Right cardiac atrium (tissue), 5 donors: ENCODE data around the gene CNTLN. TPM values are rescaled to one million over a fixed set of nuclear protein-coding genes. Genes with fewer than 3 reads are reported as not detected.
"Not testable (repeated sequence)": the region's sequence is repeated elsewhere in the genome, so short reads cannot be mapped to it uniquely, and the experiment has no call there.

Experiments used
- ATAC-seq, 2 donors: fragments of 200-7000 bp; cut with Tn5 transposase; one replicate each; pipeline versions ENCODE4 v1.8.0 to v1.9.1; 2020; ENCODE audit warnings: moderate library complexity in 2 of 2, mild to moderate bottlenecking in 1 of 2
- DNase-seq, 3 donors: peaks; one replicate each; pipeline ENCODE4 v3.0.0-alpha.2; 2020
- H3K27ac ChIP-seq: one replicate; pipeline ENCODE4 v1.5.1; 2013; ENCODE audit warnings: mild to moderate bottlenecking, low read length, control low read depth, moderate library complexity
- H3K27me3 ChIP-seq: one replicate; pipeline ENCODE4 v1.6.1; 2013; ENCODE audit not compliant: control insufficient read depth, insufficient read depth
- H3K4me1 ChIP-seq: one replicate; pipeline ENCODE4 v1.6.1; 2013; ENCODE audit warnings: low read length; ENCODE audit not compliant: control insufficient read depth, insufficient read depth
- H3K4me3 ChIP-seq: one replicate; pipeline ENCODE4 v1.5.1; 2013; ENCODE audit warnings: low read length, control low read depth
- H3K9me3 ChIP-seq: one replicate; pipeline ENCODE4 v1.6.1; 2013; ENCODE audit warnings: low read length; ENCODE audit not compliant: control insufficient read depth
- WGBS: extraction: QIAGEN DNeasy Blood & Tissue Kit; methylation state at CpG from one replicate; pipeline ENCODE4 v1.1.7; 2013; 5-methylcytosine and 5-hydroxymethylcytosine counted together
- intact Hi-C, 4 donors: fragments of 100-400 bp; cut with DNase I; formaldehyde crosslinking; loops; one replicate each; pipeline versions ENCODE4 v1.11.0 to v1.14.0; 2022 to 2023
- polyA plus RNA-seq: library from polyadenylated mRNA; stranded (reverse); fragments of 200-250 nt; gene quantifications from one replicate; pipeline ENCODE4 v1.2.3, GENCODE V29; 2013
- total RNA-seq, 4 donors: library from RNA; stranded (reverse); fragmentation: NEBNext Ultra II Directional; extraction: Animal tissue kit (Norgen Biotek cat#: 25700); gene quantifications; one replicate each; pipeline ENCODE4 v1.2.1, GENCODE V29; 2021
- donor health status: healthy with polysubstance abuse.
- donor health status: DM: no; HTN: yes; CAD: no.
- donor health status: DM: no; HTN: no; CAD: no.
- donor health status: DM: no; HTN: yes; CAD: no; lungs with severe emphysema.
- donor health status: DM: yes; HTN: yes; CAD: no.

Gene CNTLN
- total and polyA plus RNA-seq, 5 donors: 2.0 to 6.9 (median 5.3) TPM

DNA sequence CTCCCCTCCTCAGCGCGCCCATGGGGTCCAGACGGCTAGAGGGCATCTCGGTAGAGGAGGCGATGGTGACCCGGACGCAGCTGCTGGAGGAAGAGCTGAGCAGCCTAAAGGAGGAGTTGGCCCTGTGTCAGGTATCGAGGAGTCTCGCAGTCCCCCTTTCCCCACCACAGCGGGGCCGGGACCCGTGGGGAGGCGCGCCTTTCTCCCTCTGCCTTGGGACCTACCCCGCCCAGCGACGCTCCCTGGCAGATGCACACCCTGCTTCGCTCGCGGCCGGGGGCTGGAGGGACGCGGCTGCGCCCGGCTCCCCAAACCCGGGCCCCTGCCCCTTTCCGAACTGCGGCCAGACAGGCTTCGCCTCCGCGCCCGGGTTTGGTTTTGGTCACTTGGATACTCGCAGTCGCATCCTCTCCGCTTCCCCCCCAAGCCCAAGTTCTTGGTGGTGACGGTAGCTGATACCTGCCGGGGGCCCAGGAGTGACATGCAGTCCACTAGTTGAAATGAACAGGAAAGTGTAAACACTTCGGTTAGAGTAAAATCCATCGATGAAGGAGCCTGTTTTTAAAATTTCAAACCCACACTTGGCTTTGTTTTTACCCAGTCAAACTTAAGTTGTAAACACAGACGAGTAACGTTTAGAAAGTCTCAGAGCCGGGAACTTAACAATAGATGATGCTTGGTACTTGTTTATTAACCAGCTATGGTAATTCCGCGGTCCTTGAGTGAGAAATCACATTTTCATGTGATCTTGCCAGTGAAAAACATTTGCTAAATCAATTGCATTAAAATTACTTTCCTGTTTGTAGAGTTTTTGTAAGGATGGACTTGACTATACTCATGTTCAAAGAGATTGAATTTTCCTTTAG lies 688 bp downstream of the CNTLN start:
- ATAC-seq (peak; percentile 75 to 82), DNase-seq (peak; percentile 50 to 78 (median 76))
- H3K4me3 ChIP-seq: peak overlapping the region; percentile 73
- intact Hi-C loops: no loop called here
- no peaks in the 10 kb centered on the region for H3K9me3 ChIP-seq
- WGBS: 1% methylated on average over 44 of the region's 44 CpGs
- no peaks in the 10 kb centered on the region for H3K4me1 ChIP-seq
- H3K27me3 ChIP-seq: no peaks in the 10 kb centered on the region
- H3K27ac ChIP-seq: peak overlapping the region; percentile 35

DNA sequence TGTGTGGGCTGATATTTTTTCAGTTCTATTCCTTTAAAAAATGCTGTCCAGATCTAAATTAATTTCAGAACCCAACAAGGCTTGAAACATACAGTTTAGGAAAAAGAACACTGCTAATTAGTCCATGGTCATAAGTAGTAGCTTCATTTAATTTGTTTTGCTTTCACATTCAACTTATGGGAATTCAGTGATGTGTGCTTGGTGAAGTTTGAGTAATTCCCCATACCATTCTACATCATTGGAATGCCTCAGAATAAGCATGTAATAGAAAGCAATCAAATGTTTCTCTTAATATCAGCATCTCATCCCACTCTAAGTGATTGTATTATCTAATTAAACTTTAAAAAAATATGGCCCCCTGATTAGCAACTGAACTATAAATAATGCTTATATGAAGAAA lies 2.7 kb downstream of the CNTLN start:
- intact Hi-C loops: no loop called here
- DNase-seq (no peak), ATAC-seq (no peak)
- H3K4me3 ChIP-seq: no peak overlapping the region
- no peaks in the 10 kb centered on the region for H3K27me3 ChIP-seq
- no peak overlapping the region for H3K27ac ChIP-seq
- no peaks in the 10 kb centered on the region for H3K9me3 ChIP-seq
- no peaks in the 10 kb centered on the region for H3K4me1 ChIP-seq

DNA sequence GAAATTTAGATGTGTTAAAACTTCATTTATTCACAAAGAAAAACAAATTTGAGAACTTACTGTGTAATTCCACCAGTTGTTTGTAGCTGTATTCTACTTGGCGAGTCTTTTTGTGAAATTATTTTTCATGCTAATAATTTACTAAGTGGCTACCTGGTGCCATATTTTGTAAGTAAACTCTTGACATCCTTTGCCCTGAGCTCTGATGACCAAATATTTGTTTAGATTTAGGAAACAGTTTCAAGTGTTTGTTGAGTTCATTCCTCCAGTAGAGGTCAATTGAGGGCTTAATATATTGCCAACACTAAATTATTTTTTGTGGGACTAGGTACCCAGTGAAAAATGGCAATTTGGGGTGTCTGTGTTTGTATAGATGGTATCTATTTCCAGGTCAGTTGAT lies 3.7 kb downstream of the CNTLN start:
- H3K27me3 ChIP-seq: no peaks in the 10 kb centered on the region
- DNase-seq: no peak
- intact Hi-C loops: no loop called here
- ATAC-seq: no peak
- H3K4me1 ChIP-seq: no peaks in the 10 kb centered on the region
- no peak overlapping the region for H3K4me3 ChIP-seq
- 97% methylated on average over 1 of the region's 1 CpG for WGBS
- H3K9me3 ChIP-seq: no peaks in the 10 kb centered on the region
- H3K27ac ChIP-seq: no peak overlapping the region

DNA sequence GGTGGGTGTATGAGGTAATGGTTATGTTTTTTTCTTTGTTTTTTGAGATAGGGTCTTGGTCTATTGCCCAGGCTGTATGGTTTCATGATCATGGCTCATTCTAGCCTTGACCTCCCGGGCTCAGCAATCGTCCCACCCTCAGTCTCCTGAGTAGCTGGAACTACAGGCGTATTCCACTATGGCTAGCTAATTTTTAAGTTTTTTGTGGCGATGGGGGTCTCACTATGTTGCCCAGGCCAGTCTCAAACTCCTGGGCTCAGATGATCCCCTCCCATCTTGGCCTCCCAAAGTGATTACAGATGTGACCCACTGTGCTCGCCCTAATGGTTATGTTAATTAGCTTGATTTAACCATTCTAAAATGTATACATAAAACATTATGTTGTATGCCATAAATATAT lies 5.6 kb downstream of the CNTLN start:
- Histone ChIP-seq H3K4me1 (no peaks in the 10 kb centered on the region), H3K27ac (no peak overlapping the region), H3K27me3 (no peaks in the 10 kb centered on the region), H3K4me3 (no peak overlapping the region), H3K9me3 (no peaks in the 10 kb centered on the region)
- 89% methylated on average over 5 of the region's 5 CpGs for WGBS
- ATAC-seq (no peak), DNase-seq (no peak)
- intact Hi-C loops: no loop called here

DNA sequence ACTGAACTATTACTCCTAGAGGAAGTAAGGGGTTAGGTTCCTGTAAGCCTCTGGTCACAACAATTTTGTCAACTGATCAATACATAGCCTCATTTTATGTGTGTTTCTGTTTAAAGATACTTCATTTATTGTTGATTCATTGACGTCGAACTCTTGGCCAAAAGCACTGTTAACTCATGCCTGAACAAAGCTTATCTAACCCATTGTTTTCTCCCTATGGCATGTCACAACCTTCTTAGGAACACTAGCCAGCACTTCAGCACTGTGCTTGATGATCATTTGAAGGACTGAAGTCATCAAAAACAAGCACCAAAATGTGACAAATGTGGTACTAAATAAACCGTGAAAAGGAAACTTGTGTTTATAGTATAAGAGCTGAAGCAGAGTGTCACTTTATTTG lies 13.5 kb downstream of the CNTLN start:
- H3K9me3 ChIP-seq: no peaks in the 10 kb centered on the region
- H3K4me1 ChIP-seq: no peaks in the 10 kb centered on the region
- no peaks in the 10 kb centered on the region for H3K27me3 ChIP-seq
- no peak for ATAC-seq
- intact Hi-C loops: no loop called here
- H3K4me3 ChIP-seq: no peak overlapping the region
- WGBS: 81% methylated on average over 3 of the region's 3 CpGs
- DNase-seq: no peak
- no peak overlapping the region for H3K27ac ChIP-seq

DNA sequence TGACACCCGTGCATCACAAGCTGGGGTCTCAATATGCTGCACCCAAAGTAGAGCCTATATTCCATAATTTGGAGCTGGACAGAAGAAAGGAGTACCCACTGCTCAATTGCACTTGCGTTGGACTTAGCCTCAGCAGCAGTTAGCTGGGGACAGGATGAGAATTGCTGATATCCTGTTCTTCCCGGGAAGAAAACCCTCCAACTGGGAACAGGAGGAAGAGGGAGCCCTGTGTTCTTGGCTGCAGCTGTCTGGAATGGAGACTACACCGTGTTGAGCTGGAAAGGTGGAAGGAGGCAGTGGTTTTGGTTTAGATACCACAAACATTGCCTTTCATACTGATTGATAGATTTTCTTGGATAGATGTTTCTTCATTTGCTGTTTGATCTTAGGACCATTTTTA lies 24.6 kb downstream of the CNTLN start:
- DNase-seq (no peak), ATAC-seq (no peak)
- intact Hi-C loops: no loop called here
- WGBS: 71% methylated on average over 4 of the region's 4 CpGs
- Histone ChIP-seq H3K27ac (no peak overlapping the region), H3K4me3 (no peak overlapping the region), H3K27me3 (no peaks in the 10 kb centered on the region), H3K4me1 (no peaks in the 10 kb centered on the region), H3K9me3 (no peaks in the 10 kb centered on the region)

DNA sequence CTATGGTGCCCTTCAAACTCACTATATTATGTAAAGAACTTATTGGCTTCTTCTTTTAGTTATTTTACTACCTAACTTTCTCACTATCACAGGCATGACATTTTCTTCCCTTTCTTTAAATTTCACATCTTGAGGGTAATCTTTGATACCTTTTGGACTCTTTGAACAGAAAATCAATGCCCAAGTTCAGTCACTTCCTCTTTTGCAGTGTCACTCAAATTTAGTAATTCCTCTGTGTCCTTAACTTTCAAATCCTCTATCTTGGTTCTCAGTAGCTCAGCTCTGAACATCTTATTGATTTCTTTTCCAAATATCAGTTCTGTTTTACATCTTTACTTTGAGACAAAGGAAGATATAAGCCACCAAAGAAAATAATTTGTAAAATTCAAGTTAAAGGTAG lies 25.5 kb downstream of the CNTLN start:
- ATAC-seq (no peak), DNase-seq (no peak)
- no peak overlapping the region for H3K4me3 ChIP-seq
- intact Hi-C loops: no loop called here
- H3K4me1 ChIP-seq: no peaks in the 10 kb centered on the region
- no peaks in the 10 kb centered on the region for H3K27me3 ChIP-seq
- H3K27ac ChIP-seq: no peak overlapping the region
- H3K9me3 ChIP-seq: no peaks in the 10 kb centered on the region

DNA sequence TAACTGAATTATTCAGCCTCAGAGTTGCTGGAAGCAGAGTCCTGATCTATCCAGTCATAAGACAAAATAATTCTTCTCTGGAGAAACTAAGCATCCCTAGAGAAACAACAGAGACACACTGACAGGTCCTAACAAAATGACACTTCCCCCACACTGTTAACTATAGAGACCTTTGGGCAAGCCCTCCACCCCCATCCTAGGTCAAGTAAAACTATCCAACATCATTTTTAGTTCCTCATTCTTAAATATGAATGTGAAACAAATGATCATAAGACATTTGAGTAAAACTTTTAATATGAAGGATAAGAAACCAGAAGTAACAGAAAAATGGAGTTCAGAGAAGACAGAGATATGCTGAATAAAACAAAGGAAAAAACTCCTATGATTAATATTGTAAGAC lies 30.9 kb downstream of the CNTLN start:
- intact Hi-C loops: no loop called here
- ATAC-seq (no peak), DNase-seq (no peak)
- Histone ChIP-seq H3K4me1 (no peaks in the 10 kb centered on the region), H3K27me3 (no peaks in the 10 kb centered on the region), H3K9me3 (no peaks in the 10 kb centered on the region), H3K4me3 (no peak overlapping the region), H3K27ac (no peak overlapping the region)

DNA sequence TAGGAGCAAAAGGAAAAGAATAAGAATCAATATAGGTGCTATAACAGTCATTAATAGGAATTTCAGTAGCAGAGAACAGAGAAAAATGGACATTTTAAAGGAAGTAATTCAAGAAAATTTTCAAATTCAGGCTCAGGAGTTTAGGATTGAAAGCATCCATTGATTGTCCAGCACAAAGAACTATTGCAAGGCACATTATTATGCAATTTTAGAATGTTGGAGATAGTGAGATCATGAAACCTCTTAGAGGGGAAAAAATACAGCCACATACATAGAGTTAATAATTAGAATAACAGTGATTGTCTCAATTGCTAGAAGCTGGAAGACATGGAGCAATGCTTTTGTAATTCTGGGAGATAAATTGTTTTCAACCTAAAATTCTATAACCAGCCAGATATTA lies 31.5 kb downstream of the CNTLN start:
- no peak for DNase-seq
- intact Hi-C loops: no loop called here

DNA sequence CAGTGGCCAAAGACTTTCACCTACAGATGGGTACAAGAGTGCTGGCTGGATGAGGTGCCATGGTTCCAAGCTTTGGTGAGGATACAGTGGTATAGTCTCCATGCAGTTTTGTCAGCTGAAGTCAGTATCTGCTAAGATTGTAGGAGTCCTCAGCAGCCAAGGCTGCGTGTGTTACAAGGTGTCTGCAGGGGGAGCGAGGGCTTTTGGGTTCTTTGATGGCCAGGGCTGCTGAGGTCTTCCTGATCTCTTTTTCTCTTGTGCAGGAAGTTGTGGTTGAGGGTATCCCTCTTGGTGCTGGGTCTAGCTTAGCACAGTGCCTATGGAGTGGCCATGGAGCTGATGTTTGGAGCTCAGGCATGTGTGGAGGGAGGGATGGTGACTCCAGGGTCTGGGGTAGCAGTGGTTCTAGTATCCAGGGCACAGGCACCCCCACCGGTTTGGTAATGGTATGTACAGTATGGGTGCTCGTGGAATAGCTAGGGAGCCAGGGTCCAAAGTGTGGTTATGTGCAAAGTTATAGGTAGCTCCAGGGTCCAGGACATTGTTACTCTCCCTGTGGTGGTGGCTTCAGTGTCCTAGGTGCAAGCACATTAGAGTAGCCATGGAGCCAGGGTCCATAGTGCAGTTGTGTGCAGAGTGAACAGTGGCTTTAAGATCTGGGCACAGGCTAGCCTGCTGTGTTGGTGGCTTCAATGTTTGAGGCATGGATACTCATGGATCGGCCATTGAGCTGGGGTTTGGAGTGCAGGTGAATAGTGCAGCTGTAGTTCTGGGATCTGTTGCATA lies 36.7 kb downstream of the CNTLN start:
- DNase-seq (no peak), ATAC-seq (peak; percentile 16 to 29)
- 96% methylated on average over 5 of the region's 5 CpGs for WGBS

More for the DNA sequence above, 31.5 kb downstream of the CNTLN start:
- Histone ChIP-seq H3K4me1 (no peaks in the 10 kb centered on the region), H3K9me3 (no peaks in the 10 kb centered on the region), H3K4me3 (no peak overlapping the region), H3K27ac (no peak overlapping the region), H3K27me3 (no peaks in the 10 kb centered on the region)
- no peak for ATAC-seq

DNA sequence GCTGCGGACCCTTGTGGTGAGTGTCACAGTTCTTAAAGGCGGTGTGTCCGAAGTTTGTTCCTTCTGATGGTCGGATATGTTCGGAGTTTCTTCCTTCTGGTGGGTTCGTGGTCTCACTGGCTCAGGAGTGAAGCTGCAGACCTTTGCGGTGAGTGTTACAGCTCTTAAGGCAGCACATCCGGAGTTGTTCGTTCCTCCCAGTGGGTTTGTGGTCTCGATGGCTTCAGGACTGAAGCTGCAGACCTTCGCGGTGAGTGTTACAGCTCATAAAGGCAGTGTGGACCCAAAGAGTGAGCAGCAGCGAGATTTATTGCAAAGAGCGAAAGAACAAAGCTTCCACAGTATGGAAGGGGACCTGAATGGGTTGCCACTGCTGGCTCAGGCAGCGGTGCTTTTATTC lies 42.7 kb downstream of the CNTLN start:
- H3K27me3 ChIP-seq, intact Hi-C loops, ATAC-seq, H3K4me1 ChIP-seq, H3K9me3 ChIP-seq, DNase-seq, H3K27ac ChIP-seq, H3K4me3 ChIP-seq: not testable (repeated sequence)
- WGBS: 97% methylated on average over 15 of the region's 15 CpGs

More for the DNA sequence above, 36.7 kb downstream of the CNTLN start:
- H3K4me3 ChIP-seq: no peak overlapping the region
- H3K27ac ChIP-seq: no peak overlapping the region
- H3K9me3 ChIP-seq: no peaks in the 10 kb centered on the region
- no peaks in the 10 kb centered on the region for H3K4me1 ChIP-seq
- H3K27me3 ChIP-seq: no peaks in the 10 kb centered on the region
- intact Hi-C loops: no loop called here
